ENCODE results near the gene FEM1C. TPM values are rescaled to one million over a fixed set of nuclear protein-coding genes. Genes with fewer than 3 reads are reported as not detected.

FEM1C gene
- total and polyA plus RNA-seq, 9 of the 15 experiments (the other 6 are each of a cell fraction or from before 2014, with no cell fraction given): 1.4 to 9.3 (median 4.3) TPM

DNA sequence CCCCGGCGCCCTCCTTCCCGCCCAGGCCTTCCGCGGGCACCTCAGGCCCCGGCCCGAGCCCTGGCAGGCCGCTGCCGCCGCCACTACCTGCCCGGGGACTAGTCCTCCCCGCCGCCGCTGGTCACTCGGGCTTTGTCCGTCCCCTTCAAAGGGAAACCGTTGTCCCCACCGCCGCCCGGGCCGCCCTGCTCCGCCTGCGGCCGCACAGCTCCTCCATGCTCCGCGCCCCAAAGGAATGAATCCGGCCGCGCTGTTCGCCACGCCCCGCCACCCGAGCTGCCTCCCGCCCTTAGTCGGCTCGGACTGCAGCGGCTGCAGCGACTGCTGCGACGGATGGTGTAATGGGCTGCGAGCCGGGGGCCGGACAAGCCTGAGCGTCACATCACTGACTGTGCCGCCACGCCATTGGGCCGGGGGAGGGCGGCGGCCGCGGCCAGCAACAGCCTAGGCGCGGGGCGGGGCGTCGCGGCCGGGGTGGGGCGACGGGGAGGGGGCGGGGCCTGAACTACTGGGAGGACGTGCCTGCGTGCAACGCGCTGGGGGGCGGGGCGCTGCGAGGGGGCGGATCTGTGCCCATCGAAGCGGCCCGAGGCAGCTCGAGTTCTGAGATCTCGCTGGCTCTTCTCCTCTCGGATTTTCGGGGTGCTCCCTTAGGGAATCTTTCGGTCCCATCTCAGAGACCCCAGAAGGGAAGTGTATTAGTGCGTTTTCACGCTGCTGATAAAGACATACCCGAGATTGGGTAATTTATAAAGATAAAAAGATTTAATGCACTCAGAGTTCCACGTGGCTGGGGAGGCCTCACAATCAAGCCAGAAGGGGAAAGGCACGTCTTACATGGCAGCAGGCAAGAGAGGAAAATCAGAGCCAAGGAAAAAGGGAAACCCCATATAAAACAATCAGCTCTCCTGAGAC is at the start of gene FEM1C (continued):
- TF ChIP-seq, protein P1, sequence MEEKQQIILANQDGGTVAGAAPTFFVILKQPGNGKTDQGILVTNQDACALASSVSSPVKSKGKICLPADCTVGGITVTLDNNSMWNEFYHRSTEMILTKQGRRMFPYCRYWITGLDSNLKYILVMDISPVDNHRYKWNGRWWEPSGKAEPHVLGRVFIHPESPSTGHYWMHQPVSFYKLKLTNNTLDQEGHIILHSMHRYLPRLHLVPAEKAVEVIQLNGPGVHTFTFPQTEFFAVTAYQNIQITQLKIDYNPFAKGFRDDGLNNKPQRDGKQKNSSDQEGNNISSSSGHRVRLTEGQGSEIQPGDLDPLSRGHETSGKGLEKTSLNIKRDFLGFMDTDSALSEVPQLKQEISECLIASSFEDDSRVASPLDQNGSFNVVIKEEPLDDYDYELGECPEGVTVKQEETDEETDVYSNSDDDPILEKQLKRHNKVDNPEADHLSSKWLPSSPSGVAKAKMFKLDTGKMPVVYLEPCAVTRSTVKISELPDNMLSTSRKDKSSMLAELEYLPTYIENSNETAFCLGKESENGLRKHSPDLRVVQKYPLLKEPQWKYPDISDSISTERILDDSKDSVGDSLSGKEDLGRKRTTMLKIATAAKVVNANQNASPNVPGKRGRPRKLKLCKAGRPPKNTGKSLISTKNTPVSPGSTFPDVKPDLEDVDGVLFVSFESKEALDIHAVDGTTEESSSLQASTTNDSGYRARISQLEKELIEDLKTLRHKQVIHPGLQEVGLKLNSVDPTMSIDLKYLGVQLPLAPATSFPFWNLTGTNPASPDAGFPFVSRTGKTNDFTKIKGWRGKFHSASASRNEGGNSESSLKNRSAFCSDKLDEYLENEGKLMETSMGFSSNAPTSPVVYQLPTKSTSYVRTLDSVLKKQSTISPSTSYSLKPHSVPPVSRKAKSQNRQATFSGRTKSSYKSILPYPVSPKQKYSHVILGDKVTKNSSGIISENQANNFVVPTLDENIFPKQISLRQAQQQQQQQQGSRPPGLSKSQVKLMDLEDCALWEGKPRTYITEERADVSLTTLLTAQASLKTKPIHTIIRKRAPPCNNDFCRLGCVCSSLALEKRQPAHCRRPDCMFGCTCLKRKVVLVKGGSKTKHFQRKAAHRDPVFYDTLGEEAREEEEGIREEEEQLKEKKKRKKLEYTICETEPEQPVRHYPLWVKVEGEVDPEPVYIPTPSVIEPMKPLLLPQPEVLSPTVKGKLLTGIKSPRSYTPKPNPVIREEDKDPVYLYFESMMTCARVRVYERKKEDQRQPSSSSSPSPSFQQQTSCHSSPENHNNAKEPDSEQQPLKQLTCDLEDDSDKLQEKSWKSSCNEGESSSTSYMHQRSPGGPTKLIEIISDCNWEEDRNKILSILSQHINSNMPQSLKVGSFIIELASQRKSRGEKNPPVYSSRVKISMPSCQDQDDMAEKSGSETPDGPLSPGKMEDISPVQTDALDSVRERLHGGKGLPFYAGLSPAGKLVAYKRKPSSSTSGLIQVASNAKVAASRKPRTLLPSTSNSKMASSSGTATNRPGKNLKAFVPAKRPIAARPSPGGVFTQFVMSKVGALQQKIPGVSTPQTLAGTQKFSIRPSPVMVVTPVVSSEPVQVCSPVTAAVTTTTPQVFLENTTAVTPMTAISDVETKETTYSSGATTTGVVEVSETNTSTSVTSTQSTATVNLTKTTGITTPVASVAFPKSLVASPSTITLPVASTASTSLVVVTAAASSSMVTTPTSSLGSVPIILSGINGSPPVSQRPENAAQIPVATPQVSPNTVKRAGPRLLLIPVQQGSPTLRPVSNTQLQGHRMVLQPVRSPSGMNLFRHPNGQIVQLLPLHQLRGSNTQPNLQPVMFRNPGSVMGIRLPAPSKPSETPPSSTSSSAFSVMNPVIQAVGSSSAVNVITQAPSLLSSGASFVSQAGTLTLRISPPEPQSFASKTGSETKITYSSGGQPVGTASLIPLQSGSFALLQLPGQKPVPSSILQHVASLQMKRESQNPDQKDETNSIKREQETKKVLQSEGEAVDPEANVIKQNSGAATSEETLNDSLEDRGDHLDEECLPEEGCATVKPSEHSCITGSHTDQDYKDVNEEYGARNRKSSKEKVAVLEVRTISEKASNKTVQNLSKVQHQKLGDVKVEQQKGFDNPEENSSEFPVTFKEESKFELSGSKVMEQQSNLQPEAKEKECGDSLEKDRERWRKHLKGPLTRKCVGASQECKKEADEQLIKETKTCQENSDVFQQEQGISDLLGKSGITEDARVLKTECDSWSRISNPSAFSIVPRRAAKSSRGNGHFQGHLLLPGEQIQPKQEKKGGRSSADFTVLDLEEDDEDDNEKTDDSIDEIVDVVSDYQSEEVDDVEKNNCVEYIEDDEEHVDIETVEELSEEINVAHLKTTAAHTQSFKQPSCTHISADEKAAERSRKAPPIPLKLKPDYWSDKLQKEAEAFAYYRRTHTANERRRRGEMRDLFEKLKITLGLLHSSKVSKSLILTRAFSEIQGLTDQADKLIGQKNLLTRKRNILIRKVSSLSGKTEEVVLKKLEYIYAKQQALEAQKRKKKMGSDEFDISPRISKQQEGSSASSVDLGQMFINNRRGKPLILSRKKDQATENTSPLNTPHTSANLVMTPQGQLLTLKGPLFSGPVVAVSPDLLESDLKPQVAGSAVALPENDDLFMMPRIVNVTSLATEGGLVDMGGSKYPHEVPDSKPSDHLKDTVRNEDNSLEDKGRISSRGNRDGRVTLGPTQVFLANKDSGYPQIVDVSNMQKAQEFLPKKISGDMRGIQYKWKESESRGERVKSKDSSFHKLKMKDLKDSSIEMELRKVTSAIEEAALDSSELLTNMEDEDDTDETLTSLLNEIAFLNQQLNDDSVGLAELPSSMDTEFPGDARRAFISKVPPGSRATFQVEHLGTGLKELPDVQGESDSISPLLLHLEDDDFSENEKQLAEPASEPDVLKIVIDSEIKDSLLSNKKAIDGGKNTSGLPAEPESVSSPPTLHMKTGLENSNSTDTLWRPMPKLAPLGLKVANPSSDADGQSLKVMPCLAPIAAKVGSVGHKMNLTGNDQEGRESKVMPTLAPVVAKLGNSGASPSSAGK (IDR thresholded peaks at IDR 0.05): peak; percentile 97
- TF ChIP-seq MYC (IDR thresholded peaks at IDR 0.05; ENCODE audit: low read depth, low read length) (peak; percentile 78), MYC (CRISPR knock-in tag; IDR thresholded peaks at IDR 0.05; ENCODE audit: borderline replicate concordance, low read depth) (0 out of 2 replicates have a peak, but pooled peaks have one; percentile 30), MCM7 (IDR thresholded peaks at IDR 0.05) (no peak), UBTF (IDR thresholded peaks at IDR 0.05; ENCODE audit: borderline replicate concordance in 1 of 2, low read depth in 2 of 2, low read length in 2 of 2) (peak; percentile 80 to 97; a peak in 3 of 4 replicates), PATZ1 (CRISPR knock-in tag; IDR thresholded peaks at IDR 0.05; ENCODE audit: borderline replicate concordance) (no peak), HDAC8 (tag; IDR thresholded peaks at IDR 0.05) (no peak), EP400 (IDR thresholded peaks at IDR 0.05) (peak; percentile 82), FUS (optimal IDR thresholded peaks at IDR 0.05; ENCODE audit: low read depth, low read length) (peak; percentile 34)
